ENCODE results near the gene TENT5C. TPM values are rescaled to one million over a fixed set of nuclear protein-coding genes. Genes with fewer than 3 reads are reported as not detected.

TENT5C gene
- total and polyA plus RNA-seq, 9 of the 15 experiments (the other 6 are each of a cell fraction or from before 2014, with no cell fraction given), result 1.8 to 7.7 (median 4.0) TPM

DNA sequence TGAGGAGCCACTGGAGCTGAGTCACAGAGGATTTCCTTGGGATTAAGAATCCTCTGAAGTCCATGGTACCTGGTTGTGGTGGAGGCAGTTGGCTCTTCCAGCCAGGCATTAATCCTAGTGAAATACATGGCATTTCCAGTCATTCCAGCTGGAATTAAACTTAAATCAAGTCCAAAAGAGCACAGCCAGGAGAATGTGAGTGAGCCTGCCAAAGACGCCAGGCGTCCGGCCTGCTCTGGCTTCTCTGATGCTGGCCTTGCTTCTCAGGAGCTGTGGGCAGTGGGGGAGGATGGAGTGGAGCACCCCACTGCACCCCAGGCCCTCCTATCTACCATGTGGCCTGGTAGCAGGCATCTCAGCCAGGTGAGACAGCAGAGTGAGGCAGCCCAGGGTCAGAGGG, 23.4 kb upstream of the TENT5C start:
- H3K9ac ChIP-seq (ENCODE audit: insufficient read depth in 1 of 2, low read depth in 2 of 2, low read length in 2 of 2), result no peak overlapping the region
- no peaks in the 10 kb centered on the region; the same call in 1 of the 2 replicates for H3K9me3 ChIP-seq (replicated peaks; ENCODE audit: control insufficient read depth, insufficient read depth, low read depth, low read length)
- no peak overlapping the region for H3K4me3 ChIP-seq
- no peaks in the 10 kb centered on the region for H3K27me3 ChIP-seq (ENCODE audit: control insufficient read depth in 2 of 2, insufficient read depth in 2 of 2, low read length in 2 of 2)
- no TSS peak for BruUV-seq (replicated peaks)
- no peak for ATAC-seq
- H2AFZ ChIP-seq (ENCODE audit: low read depth, low read length), result no peak overlapping the region
- H3K9me1 ChIP-seq (ENCODE audit: control insufficient read depth, insufficient read depth, low read length), result no peaks in the 10 kb centered on the region
- DNase-seq (ENCODE audit: extremely low read depth in 1 of 4, low spot score in 3 of 4), result no peak
- POLR2A ChIA-PET, result interaction anchor here (0.6 to 2.3 kb wide), 9 partner anchors 10 to 49 kb away, joined by 3 to 8 read pairs (median 4); partner anchors contain the start of gene TENT5C
- H3K36me3 ChIP-seq (ENCODE audit: control insufficient read depth, insufficient read depth, low read length), result no peaks in the 10 kb centered on the region
- CTCF ChIA-PET (ENCODE audit: low intra/inter-chr PET ratio), result no interaction called here
- H3K79me2 ChIP-seq (ENCODE audit: control insufficient read depth, insufficient read depth, low read length), result no peaks in the 10 kb centered on the region
- intact Hi-C loops (cut with micrococcal nuclease), result no loop called here
- no peak for FAIRE-seq
- in situ Hi-C loops (cut with MboI), result no loop called here
- no peak overlapping the region for H3K4me2 ChIP-seq (ENCODE audit: insufficient read depth, low read length)
- no peaks in the 10 kb centered on the region for H4K20me1 ChIP-seq (replicated peaks; ENCODE audit: control insufficient read depth, insufficient read depth, low read length)
- no peak overlapping the region for H3K27ac ChIP-seq (ENCODE audit: extremely low read depth, low read depth, low read length)
- peaks cover 3% of the 10 kb centered on the region in 2 experiments; a peak in 3 of 5 replicates for H3K4me1 ChIP-seq (replicated peaks in 1 of 2; ENCODE audit: control insufficient read depth in 2 of 2, insufficient read depth in 2 of 2, low read length in 2 of 2)
- 92% methylated on average over 3 of the region's 3 CpGs for WGBS (ENCODE audit: insufficient coverage, low coverage, missing lambda C conversion rate)
- no peak for TF ChIP-seq UBTF (IDR thresholded peaks at IDR 0.05; ENCODE audit: borderline replicate concordance in 1 of 2, low read depth in 2 of 2, low read length in 2 of 2)
- TF ChIP-seq, protein P1, sequence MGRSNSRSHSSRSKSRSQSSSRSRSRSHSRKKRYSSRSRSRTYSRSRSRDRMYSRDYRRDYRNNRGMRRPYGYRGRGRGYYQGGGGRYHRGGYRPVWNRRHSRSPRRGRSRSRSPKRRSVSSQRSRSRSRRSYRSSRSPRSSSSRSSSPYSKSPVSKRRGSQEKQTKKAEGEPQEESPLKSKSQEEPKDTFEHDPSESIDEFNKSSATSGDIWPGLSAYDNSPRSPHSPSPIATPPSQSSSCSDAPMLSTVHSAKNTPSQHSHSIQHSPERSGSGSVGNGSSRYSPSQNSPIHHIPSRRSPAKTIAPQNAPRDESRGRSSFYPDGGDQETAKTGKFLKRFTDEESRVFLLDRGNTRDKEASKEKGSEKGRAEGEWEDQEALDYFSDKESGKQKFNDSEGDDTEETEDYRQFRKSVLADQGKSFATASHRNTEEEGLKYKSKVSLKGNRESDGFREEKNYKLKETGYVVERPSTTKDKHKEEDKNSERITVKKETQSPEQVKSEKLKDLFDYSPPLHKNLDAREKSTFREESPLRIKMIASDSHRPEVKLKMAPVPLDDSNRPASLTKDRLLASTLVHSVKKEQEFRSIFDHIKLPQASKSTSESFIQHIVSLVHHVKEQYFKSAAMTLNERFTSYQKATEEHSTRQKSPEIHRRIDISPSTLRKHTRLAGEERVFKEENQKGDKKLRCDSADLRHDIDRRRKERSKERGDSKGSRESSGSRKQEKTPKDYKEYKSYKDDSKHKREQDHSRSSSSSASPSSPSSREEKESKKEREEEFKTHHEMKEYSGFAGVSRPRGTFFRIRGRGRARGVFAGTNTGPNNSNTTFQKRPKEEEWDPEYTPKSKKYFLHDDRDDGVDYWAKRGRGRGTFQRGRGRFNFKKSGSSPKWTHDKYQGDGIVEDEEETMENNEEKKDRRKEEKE (IDR thresholded peaks at IDR 0.05; ENCODE audit: borderline replicate concordance in 1 of 2, control insufficient read depth in 1 of 2, low read depth in 2 of 2, low read length in 1 of 2), result no peak
- TF ChIP-seq GTF2B (IDR thresholded peaks at IDR 0.05; ENCODE audit: extremely low read depth, insufficient read length), result no peak
- TF ChIP-seq PHF8 (IDR thresholded peaks at IDR 0.05; ENCODE audit: borderline replicate concordance, low read length), result no peak
- no peak for TF ChIP-seq MNT (conservative IDR thresholded peaks at IDR 0.05)
- no peak for TF ChIP-seq E2F1 (CRISPR knock-in tag; IDR thresholded peaks at IDR 0.05)
- TF ChIP-seq HIVEP1 (CRISPR knock-in tag; IDR thresholded peaks at IDR 0.05), result no peak
- no peak for TF ChIP-seq TBP (optimal IDR thresholded peaks at IDR 0.05; ENCODE audit: low read depth, low read length)
- TF ChIP-seq, protein P2, sequence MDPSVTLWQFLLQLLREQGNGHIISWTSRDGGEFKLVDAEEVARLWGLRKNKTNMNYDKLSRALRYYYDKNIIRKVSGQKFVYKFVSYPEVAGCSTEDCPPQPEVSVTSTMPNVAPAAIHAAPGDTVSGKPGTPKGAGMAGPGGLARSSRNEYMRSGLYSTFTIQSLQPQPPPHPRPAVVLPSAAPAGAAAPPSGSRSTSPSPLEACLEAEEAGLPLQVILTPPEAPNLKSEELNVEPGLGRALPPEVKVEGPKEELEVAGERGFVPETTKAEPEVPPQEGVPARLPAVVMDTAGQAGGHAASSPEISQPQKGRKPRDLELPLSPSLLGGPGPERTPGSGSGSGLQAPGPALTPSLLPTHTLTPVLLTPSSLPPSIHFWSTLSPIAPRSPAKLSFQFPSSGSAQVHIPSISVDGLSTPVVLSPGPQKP (CRISPR knock-in tag; IDR thresholded peaks at IDR 0.05), result no peak
- no peak for TF ChIP-seq ZNF133 (CRISPR knock-in tag; IDR thresholded peaks at IDR 0.05)
- no peak for TF ChIP-seq ZNF77 (CRISPR knock-in tag; IDR thresholded peaks at IDR 0.05)

Data from K562 (cell line).